ENCODE measurements around the gene HTT.

HTT gene

GRCh38 chr4:3074078-3074845 lies at the start of gene HTT, which contains the start of gene HTT-AS:
Gene HTT (plus strand): TSS chr4:3074681. CDS start chr4:3074826, 145 bp downstream.
Gene HTT-AS (minus strand): TSS chr4:3074538.
- DNase-seq = peak; percentile 94

- no peak for DNase-seq
Measured at GRCh38 chr4:3025881-3026280, 48.6 kb upstream of the HTT start.

- no peak for DNase-seq
Measured at GRCh38 chr4:3026540-3026939, 47.9 kb upstream of the HTT start.

- DNase-seq = no peak
Measured at GRCh38 chr4:3029464-3029863, 45.0 kb upstream of the HTT start.

GRCh38 chr4:3030566-3031356 lies 43.7 kb upstream of the HTT start:
- no peak for DNase-seq

- DNase-seq = no peak
Measured at GRCh38 chr4:3031357-3032082, 43.0 kb upstream of the HTT start.

- no peak for DNase-seq
Measured at GRCh38 chr4:3034231-3034630, 40.2 kb upstream of the HTT start.

- DNase-seq = no peak
Measured at GRCh38 chr4:3035249-3035648, 39.2 kb upstream of the HTT start.

- no peak for DNase-seq
Measured at GRCh38 chr4:3035674-3036073, 38.8 kb upstream of the HTT start.

GRCh38 chr4:3036131-3036952 lies 38.1 kb upstream of the HTT start:
- DNase-seq = no peak

GRCh38 chr4:3037957-3038461 lies 36.5 kb upstream of the HTT start:
- DNase-seq = no peak

- no peak for DNase-seq
Measured at GRCh38 chr4:3039706-3040366, 34.6 kb upstream of the HTT start.

- no peak for DNase-seq
Measured at GRCh38 chr4:3040452-3041191, 33.9 kb upstream of the HTT start.

- DNase-seq = peak; percentile 25
Measured at GRCh38 chr4:3041192-3042142, 33.0 kb upstream of the HTT start.

- DNase-seq = no peak
Measured at GRCh38 chr4:3042226-3042625, 32.3 kb upstream of the HTT start.

- no peak for DNase-seq
Measured at GRCh38 chr4:3043282-3044020, 31.0 kb upstream of the HTT start.

- DNase-seq = peak; percentile 59
Measured at GRCh38 chr4:3044870-3045819, 29.3 kb upstream of the HTT start.

- DNase-seq = no peak
Measured at GRCh38 chr4:3046162-3046561, 28.3 kb upstream of the HTT start.

Data from activated effector memory CD4-positive, alpha-beta T cell treated with Interleukin-2 at 50 U/mL for 16 hours (primary cell).